Nephron progenitor cell (in vitro differentiated cells): ENCODE measurements around the gene HAUS3.

ENCODE experiments used
- DNase-seq: peaks from one replicate; pipeline ENCODE4 v3.0.0; 2021
- H3K27ac Mint-ChIP-seq: 2 replicates; pipeline ENCODE4 v1.8.0; 2021; ENCODE audit warnings: mild to moderate bottlenecking, moderate library complexity, mixed read lengths
- H3K27me3 Mint-ChIP-seq: 2 replicates; pipeline ENCODE4 v1.8.0; 2021; ENCODE audit warnings: mild to moderate bottlenecking, low read depth, mixed read lengths; ENCODE audit not compliant: poor library complexity
- H3K36me3 Mint-ChIP-seq: 2 replicates; pipeline ENCODE4 v1.8.0; 2021; ENCODE audit warnings: low read depth, mixed read lengths
- H3K4me1 Mint-ChIP-seq: 2 replicates; pipeline ENCODE4 v1.8.0; 2021; ENCODE audit warnings: mixed read lengths
- H3K4me3 Mint-ChIP-seq: 2 replicates; pipeline ENCODE4 v1.8.0; 2021; ENCODE audit warnings: mild to moderate bottlenecking, moderate library complexity, mixed read lengths
- H3K9me3 Mint-ChIP-seq: 2 replicates; pipeline ENCODE4 v1.8.0; 2021; ENCODE audit warnings: mild to moderate bottlenecking, moderate library complexity, mixed read lengths
- TF ChIP-seq, protein P1 (sequence below): fragments of 200-600 bp; sonication (generic); IDR thresholded peaks from 2 replicates; pipeline ENCODE4 v1.5.0; 2021; ENCODE audit warnings: antibody characterized with exemption

The HAUS3 gene

DNA sequence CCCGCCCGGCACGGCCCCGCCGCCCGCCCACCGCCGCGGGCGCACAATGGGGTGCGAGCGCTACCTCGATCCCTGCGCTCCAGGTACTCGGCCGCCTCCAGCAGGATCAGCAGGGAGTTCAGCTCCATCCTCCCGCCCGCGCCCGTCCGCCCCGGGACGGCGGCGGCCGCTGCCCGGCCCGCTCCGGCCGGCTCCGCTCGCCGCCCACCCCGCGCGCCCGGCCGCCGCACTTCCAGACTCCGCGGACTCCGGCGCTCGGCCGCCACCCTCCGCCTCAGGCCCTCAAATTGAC lies 19.9 kb upstream of the HAUS3 start, which contains the start of gene MXD4:
TSS of gene MXD4 (minus strand) at position 257 of the 292 bp plus-strand sequence. CDS start at position 128, 129 bp downstream.
- Mint-ChIP-seq H3K27ac (no peak within 1 kb of the TSS), H3K4me3 (peak within 1 kb of the TSS; percentile 79), H3K36me3 (no peaks in the 10 kb centered on the region), H3K27me3 (peaks cover 4% of the 10 kb centered on the region), H3K4me1 (peaks cover 20% of the 10 kb centered on the region), H3K9me3 (no peaks in the 10 kb centered on the region)
- DNase-seq: no peak
- TF ChIP-seq, protein P1, sequence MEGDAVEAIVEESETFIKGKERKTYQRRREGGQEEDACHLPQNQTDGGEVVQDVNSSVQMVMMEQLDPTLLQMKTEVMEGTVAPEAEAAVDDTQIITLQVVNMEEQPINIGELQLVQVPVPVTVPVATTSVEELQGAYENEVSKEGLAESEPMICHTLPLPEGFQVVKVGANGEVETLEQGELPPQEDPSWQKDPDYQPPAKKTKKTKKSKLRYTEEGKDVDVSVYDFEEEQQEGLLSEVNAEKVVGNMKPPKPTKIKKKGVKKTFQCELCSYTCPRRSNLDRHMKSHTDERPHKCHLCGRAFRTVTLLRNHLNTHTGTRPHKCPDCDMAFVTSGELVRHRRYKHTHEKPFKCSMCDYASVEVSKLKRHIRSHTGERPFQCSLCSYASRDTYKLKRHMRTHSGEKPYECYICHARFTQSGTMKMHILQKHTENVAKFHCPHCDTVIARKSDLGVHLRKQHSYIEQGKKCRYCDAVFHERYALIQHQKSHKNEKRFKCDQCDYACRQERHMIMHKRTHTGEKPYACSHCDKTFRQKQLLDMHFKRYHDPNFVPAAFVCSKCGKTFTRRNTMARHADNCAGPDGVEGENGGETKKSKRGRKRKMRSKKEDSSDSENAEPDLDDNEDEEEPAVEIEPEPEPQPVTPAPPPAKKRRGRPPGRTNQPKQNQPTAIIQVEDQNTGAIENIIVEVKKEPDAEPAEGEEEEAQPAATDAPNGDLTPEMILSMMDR: no peak

DNA sequence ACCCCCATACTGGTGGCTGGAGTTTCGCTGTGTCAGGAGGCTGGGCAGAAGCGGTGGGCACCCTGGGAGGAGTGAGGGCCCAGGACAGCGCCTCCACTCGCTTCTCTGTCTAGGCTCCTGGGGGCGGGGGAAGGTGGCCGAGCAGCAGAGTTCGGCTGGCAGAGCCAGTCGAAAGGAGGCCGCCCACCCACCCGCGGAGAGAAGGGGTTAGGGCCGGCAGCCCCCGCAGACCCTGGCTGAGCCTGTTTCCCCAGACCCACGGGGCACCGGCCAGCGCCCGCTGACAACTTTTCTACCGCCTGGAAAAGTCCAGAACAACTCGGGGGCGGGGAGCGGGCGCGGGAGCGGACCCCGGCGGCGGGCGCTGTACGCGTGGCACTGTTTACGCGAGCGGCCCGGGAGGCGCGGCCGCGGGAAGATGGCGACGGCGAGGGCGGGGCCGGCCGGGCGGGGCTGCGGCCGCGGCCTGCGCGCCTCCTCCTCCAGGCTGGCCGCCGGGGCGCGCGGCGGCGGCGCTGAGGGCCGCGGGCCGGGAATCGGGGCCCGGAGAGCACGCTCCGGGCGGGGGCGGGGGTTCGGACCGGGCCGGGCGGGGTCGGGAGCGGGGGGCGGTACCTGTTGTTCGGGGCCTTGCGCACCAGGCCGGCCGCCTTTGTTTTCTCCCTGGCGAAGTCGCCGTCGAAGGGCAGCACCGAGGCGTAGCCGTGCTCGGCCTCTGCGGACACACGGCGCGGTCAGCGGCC lies 19.4 kb upstream of the HAUS3 start:
- Mint-ChIP-seq H3K9me3 (no peaks in the 10 kb centered on the region), H3K4me1 (peaks cover 19% of the 10 kb centered on the region), H3K36me3 (no peaks in the 10 kb centered on the region), H3K27me3 (peaks cover 4% of the 10 kb centered on the region), H3K4me3 (peak overlapping the region; percentile 74), H3K27ac (no peak overlapping the region)
- TF ChIP-seq, protein P1: no peak
- DNase-seq: peak; percentile 71

DNA sequence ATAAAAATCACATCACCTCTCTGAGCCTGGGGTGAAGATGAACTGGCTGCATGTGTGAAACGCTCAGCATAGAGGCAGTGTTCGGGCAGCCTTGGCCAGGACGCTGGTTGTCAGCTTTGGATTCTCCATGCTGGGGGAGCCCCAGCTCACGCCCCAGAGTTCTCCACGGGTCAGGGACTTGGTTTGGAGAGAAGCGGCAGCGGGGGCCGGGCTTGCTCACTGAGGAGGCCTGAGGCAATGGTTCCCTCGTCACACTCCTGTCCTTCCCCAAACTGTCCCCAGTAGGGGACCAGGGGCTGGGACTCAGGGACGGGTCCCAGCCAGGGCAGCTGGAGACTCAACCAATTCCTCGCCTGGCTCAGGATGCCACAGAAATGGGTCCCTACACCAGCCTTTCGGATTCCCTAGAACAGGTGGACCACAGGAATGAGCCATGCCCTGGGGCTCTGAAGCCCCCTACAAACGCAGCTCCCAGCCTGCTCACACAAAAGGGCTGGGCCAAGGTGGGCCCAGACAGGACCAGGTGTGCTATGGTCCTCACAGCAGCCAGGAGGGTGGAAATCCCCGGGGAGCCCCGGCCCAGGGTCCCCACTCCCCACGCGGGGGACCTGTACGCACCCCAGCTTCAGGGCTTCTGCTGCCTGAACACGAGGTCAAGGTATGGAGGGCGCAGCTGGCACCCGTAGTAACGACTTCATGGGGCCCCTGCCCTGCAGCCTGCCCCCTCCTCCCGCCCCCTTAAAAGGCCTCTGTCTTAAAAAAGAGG lies 18.6 kb upstream of the HAUS3 start:
- Mint-ChIP-seq H3K4me1 (peaks cover 16% of the 10 kb centered on the region), H3K4me3 (peak overlapping the region; percentile 74), H3K27me3 (peaks cover 3% of the 10 kb centered on the region), H3K9me3 (no peaks in the 10 kb centered on the region), H3K27ac (no peak overlapping the region), H3K36me3 (no peaks in the 10 kb centered on the region)
- no peak for DNase-seq
- TF ChIP-seq, protein P1: no peak

- H3K27me3 Mint-ChIP-seq: no peaks in the 10 kb centered on the region
- no peak for DNase-seq
- H3K4me3 Mint-ChIP-seq: peak overlapping the region; percentile 74
- no peak overlapping the region for H3K27ac Mint-ChIP-seq
- TF ChIP-seq, protein P1: no peak
- H3K36me3 Mint-ChIP-seq: peaks cover 4% of the 10 kb centered on the region
- no peaks in the 10 kb centered on the region for H3K9me3 Mint-ChIP-seq
- H3K4me1 Mint-ChIP-seq: peaks cover 20% of the 10 kb centered on the region
These were observed 17.8 kb upstream of the HAUS3 start for GRCh38 chr4:2259541-2260343.

DNA sequence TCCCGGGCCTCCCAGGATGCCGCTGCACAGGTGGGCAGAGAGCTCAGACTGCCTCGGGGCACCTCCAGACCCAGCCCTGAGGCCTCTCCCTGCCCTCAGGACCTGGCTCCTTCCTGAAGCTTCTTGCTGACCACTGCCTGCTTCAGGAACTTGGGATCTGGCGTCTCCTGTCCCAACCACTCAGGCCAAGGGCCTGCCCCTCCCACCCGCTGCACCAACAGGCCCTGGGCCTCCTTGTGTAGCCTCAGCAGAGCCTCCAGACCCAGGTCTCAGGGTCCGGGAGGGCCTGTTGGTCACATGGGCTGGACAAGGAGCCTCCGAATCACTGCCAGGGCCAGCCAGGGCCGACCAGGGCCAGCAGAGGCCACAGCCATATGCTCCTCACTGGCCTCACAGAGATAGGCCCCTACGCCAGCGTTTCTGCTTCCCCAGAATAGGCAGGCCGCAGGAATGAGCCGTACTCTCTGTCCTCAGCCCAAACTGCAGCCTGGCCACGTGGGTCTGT lies 17.2 kb upstream of the HAUS3 start:
- no peak for DNase-seq
- TF ChIP-seq, protein P1: no peak

More for the DNA sequence above, 17.2 kb upstream of the HAUS3 start:
- Mint-ChIP-seq H3K36me3 (peaks cover 10% of the 10 kb centered on the region), H3K4me3 (no peak overlapping the region), H3K4me1 (peaks cover 27% of the 10 kb centered on the region), H3K27ac (no peak overlapping the region), H3K27me3 (no peaks in the 10 kb centered on the region), H3K9me3 (no peaks in the 10 kb centered on the region)
